Dendritic cell treated with granulocyte-macrophage colony-stimulating factor and Interleukin-4, amounts not matched to agents 40 ng/mL and 50 ng/mL, for 4 days (primary cell): Measurements from ENCODE around the gene FMNL3.

ENCODE experiments used
- H3K27ac Mint-ChIP-seq: one replicate; pipeline ENCODE4 v1.8.0; 2022; ENCODE audit warnings: mild to moderate bottlenecking, mixed read lengths
- H3K27me3 Mint-ChIP-seq: one replicate; pipeline ENCODE4 v1.8.0; 2022; ENCODE audit warnings: mild to moderate bottlenecking, mixed read lengths
- H3K36me3 Mint-ChIP-seq: one replicate; pipeline ENCODE4 v1.8.0; 2022; ENCODE audit warnings: low read depth, mixed read lengths
- H3K4me1 Mint-ChIP-seq: one replicate; pipeline ENCODE4 v1.8.0; 2022; ENCODE audit warnings: low read depth, mixed read lengths
- H3K4me3 Mint-ChIP-seq: one replicate; pipeline ENCODE4 v1.8.0; 2022; ENCODE audit warnings: mild to moderate bottlenecking, moderate library complexity, mixed read lengths
- H3K9me3 Mint-ChIP-seq: one replicate; pipeline ENCODE4 v1.8.0; 2022; ENCODE audit warnings: mixed read lengths
- intact Hi-C: fragments of 100-400 bp; cut with micrococcal nuclease; formaldehyde crosslinking; loops from one replicate; pipeline ENCODE4 v1.15.0; 2022

The FMNL3 gene

DNA sequence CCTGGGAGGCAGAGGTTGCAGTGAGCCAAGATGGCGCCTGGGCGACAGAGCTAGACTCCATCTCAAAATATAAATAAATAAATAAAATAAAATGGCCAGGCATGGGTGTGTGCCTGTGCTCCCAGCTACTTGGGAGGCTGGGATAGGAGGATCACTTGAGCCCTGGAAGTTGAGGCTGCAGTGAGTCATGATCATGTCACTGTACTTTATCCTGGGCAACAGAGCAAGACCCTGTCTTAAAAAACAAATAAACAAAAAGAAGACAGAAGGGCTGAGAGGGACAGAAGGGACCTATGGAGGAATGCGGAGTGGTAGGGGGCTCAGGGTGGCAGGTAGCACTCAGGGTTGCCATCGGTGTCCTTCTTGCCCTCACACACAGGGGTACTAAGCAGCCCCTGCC lies 43.0 kb downstream of the FMNL3 start:
- intact Hi-C loops, result loop anchor here (5.0 kb wide), 1 partner anchor 33 kb away; no protein-coding TSS in a partner anchor

DNA sequence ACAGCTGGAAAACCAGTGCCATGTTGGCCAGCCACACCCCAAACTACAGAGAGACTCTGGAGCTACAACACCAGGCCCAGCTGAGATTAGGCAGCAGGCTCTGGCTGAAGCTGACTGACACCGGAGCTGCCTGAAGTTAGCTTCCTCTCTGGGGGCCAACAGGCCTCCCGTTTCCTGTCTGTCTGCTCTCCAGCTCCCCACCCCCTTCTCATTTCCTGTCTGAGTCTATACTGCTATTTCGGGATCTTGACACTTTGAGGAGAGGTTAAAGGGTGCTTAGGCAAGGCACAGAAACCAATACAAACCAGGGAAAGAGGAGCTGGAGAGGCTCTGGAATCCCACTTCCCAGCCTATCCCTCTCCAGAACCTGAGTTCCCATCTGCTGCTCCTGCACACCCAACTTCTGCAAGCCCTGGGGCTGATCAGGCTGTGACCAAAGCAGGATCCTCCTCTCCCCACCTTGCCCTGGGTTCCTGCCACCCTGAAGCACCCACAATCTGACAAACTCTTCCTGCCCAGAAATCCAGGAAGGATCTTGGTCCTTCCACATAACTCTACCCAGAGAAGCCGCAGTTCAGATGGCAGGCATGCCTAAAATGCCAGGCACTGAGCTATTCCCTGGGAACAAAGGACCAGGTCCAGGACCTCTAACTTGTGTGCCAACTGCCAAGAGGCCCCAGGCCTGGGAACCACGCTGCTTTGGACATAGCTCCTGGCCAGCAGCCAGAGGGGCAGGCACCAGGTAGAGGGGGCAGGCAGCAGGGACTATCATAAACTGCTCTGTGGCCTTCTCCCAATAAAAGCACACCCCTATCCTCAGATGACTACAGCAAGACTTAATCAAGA lies 44.0 kb downstream of the FMNL3 start:
- intact Hi-C loops, result loop anchor here (5.0 kb wide), 1 partner anchor 34 kb away; no protein-coding TSS in a partner anchor
- Mint-ChIP-seq H3K27ac (peak overlapping the region; percentile 76), H3K36me3 (peaks cover 81% of the 10 kb centered on the region), H3K9me3 (no peaks in the 10 kb centered on the region), H3K27me3 (no peaks in the 10 kb centered on the region), H3K4me3 (peak overlapping the region; percentile 44), H3K4me1 (peaks cover 79% of the 10 kb centered on the region)

More for the DNA sequence above, 43.0 kb downstream of the FMNL3 start:
- no peak overlapping the region for H3K4me3 Mint-ChIP-seq
- H3K9me3 Mint-ChIP-seq, result no peaks in the 10 kb centered on the region
- no peaks in the 10 kb centered on the region for H3K27me3 Mint-ChIP-seq
- H3K36me3 Mint-ChIP-seq, result peaks cover 75% of the 10 kb centered on the region
- H3K27ac Mint-ChIP-seq, result peak overlapping the region; percentile 76
- H3K4me1 Mint-ChIP-seq, result peaks cover 82% of the 10 kb centered on the region

DNA sequence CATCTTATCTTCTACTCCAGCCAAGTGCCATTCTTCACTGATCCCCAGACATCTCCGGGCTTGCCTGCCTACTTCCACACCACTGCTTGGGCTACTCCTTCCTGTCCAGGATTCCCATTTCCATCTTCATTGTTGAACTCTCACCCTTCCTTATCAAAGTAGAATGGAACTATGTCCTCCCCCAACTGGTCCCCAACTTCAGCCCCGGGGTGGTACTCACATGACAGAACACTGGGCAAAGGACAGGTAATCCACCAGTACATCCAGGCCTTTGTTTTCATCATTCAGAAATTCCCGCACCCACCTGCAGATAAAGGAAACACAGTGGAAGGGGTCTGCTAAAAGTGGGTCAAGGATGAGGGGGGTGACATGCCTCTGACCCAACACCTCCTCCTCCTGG lies 45.5 kb downstream of the FMNL3 start:
- peak overlapping the region; percentile 76 for H3K27ac Mint-ChIP-seq
- H3K9me3 Mint-ChIP-seq, result no peaks in the 10 kb centered on the region
- H3K36me3 Mint-ChIP-seq, result peaks cover 84% of the 10 kb centered on the region
- intact Hi-C loops, result loop anchor here (5.0 kb wide), 1 partner anchor 36 kb away; no protein-coding TSS in a partner anchor
- H3K4me1 Mint-ChIP-seq, result peaks cover 73% of the 10 kb centered on the region
- no peaks in the 10 kb centered on the region for H3K27me3 Mint-ChIP-seq
- H3K4me3 Mint-ChIP-seq, result peak overlapping the region; percentile 7

DNA sequence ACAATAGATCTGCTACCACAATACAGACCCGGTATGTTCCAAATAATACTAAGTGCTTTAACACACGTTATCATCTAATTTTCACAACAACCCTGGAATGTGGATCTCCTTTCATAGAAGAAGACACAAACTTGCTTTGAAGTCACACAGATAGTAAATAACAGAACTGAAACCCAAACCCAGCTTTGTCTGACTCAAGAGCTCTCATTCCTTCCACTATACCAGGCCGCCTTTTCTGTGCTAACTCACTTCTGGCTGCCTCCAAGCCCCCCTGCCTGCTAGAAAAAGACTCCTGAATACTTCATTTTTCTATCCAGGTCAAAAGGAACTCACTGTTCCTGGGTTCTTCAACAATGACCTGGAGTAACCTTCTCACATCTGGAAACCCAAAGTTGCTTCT lies 46.0 kb downstream of the FMNL3 start:
- Mint-ChIP-seq H3K27ac (peak overlapping the region; percentile 76), H3K36me3 (peaks cover 84% of the 10 kb centered on the region), H3K4me3 (no peak overlapping the region), H3K4me1 (peaks cover 71% of the 10 kb centered on the region), H3K9me3 (no peaks in the 10 kb centered on the region), H3K27me3 (no peaks in the 10 kb centered on the region)
- intact Hi-C loops, result loop anchor here (5.0 kb wide), 1 partner anchor 36 kb away; no protein-coding TSS in a partner anchor

DNA sequence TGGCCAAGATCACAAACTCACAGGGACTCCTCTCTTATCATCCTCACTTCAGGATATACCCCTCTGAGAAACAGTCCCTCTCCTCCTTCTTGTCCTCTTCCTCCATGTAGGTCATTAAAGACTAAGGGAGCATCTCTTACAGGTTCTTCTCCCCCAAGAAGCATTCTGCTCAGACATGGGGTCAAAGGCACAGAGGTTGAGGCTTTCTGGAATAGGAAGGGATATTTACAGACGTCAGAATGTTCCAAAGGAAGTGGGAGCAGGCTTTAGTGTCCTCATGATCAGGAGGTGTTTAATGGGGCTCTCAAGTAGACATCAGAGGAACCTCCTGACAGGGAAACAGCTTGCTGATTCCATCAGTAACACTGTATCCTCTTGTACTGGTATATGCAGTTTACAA lies 47.5 kb downstream of the FMNL3 start:
- intact Hi-C loops, result loop anchor here (5.0 kb wide), 1 partner anchor 38 kb away; no protein-coding TSS in a partner anchor
- Mint-ChIP-seq H3K27ac (no peak overlapping the region), H3K4me1 (peaks cover 62% of the 10 kb centered on the region), H3K27me3 (no peaks in the 10 kb centered on the region), H3K9me3 (no peaks in the 10 kb centered on the region), H3K4me3 (no peak overlapping the region), H3K36me3 (peaks cover 84% of the 10 kb centered on the region)

DNA sequence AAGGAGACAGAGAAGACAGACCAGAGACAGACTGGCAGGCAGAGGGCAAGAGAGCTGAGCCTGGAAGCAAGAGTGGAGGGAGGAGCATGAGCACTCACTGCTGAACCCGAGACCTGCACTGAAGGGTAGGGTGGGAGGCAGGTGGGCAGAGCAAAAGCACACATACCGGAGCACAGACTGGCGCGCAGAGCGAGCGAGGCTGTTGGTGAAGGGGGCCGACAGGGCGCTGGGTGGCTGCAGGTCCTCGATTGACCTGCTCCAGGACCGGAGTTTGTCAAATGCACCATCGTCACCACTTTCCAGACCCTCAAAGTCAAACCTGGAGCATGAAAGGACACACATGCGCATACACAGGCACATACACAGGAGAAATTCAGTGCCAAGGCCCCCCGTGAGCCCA lies 48.9 kb downstream of the FMNL3 start:
- Mint-ChIP-seq H3K27me3 (no peaks in the 10 kb centered on the region), H3K9me3 (no peaks in the 10 kb centered on the region), H3K36me3 (peaks cover 90% of the 10 kb centered on the region)

DNA sequence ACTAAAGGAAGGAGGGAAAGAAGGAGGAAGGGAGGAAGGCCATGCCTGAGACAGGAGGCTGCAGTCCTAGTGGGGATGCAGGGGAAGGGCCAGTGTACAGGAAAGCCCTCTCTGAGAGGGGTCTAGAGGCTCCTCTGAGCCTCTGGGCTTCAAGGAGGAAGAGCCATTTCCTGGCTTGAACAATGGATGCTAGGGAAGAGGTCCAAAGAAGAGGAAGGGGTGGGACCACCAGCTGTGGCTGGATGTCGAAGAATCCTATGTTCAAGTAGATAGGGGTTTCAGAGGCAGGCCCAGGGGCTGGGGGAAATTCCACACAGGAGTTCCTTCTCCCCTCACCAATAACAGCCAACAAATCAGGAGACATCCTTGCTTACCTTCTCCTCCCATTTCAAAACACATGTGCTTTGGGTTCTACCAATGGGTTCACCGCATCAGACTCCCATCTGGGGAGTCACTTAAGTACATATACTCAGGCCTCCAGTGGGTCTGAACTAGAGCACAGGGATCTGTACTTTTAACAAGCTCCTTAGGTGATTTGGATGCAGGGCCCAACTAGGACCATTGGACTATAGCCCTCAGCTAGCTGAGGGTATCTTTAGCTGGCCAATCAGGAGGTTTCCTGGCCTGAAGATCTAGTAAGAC lies 51.5 kb downstream of the FMNL3 start:
- intact Hi-C loops, result no loop called here
- H3K4me1 Mint-ChIP-seq, result peaks cover 39% of the 10 kb centered on the region
- H3K27ac Mint-ChIP-seq, result no peak overlapping the region
- H3K27me3 Mint-ChIP-seq, result no peaks in the 10 kb centered on the region
- no peak overlapping the region for H3K4me3 Mint-ChIP-seq
- H3K36me3 Mint-ChIP-seq, result peaks cover 100% of the 10 kb centered on the region
- no peaks in the 10 kb centered on the region for H3K9me3 Mint-ChIP-seq

More for the DNA sequence above, 48.9 kb downstream of the FMNL3 start:
- H3K27ac Mint-ChIP-seq, result no peak overlapping the region
- H3K4me1 Mint-ChIP-seq, result peaks cover 61% of the 10 kb centered on the region
- intact Hi-C loops, result no loop called here
- H3K4me3 Mint-ChIP-seq, result no peak overlapping the region

DNA sequence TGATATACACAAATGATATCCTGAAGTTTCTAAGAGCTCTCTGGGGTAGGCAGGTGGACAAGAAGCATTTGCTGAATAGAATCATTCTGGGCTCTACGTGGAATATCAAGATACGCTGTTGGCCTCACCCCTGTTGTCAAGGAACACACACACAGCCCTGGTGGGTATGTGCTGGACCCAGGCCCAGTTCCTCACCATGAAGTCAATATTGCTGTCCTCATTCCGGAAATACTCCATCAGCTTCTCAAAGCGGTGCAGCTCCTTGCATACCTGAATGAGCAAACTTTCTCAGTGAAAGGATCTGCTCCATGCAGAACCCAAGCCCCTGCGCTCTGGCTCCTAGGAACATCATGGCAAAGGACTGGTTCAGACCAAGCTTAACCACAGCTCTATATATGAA lies 52.5 kb downstream of the FMNL3 start:
- no peaks in the 10 kb centered on the region for H3K9me3 Mint-ChIP-seq
- peaks cover 100% of the 10 kb centered on the region for H3K36me3 Mint-ChIP-seq
- no peak overlapping the region for H3K27ac Mint-ChIP-seq
- H3K27me3 Mint-ChIP-seq, result no peaks in the 10 kb centered on the region
- intact Hi-C loops, result no loop called here
- peaks cover 37% of the 10 kb centered on the region for H3K4me1 Mint-ChIP-seq
- no peak overlapping the region for H3K4me3 Mint-ChIP-seq

DNA sequence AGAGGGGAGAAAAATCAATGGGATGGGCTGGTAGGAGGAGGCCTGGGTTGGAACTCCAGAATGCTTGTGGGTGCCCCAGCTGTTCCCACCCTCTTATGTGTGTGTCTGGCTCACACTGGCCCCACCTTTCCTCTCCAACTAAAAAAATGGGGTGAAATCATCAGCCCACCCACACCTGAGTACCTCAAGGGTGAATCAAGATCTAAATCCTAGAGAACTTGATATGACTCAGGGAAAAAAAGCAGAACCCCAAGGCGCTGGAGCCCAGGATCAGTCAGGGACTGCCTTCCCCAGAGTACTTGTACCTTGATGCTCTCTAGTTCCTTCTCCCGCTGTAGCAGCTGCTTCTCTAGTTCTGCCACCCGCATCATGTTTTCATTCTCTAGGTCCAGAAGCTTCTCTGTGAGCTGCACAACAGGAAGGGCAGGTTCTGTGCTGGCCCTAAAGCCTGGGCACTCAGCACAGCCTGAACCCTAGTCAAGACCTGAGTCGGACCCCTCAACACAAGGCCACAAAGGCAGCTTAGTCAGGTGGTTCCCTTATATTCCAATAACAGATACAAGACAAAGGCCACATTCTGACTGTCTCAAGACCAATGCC lies 54.2 kb downstream of the FMNL3 start:
- no peak overlapping the region for H3K4me3 Mint-ChIP-seq
- H3K4me1 Mint-ChIP-seq, result peaks cover 49% of the 10 kb centered on the region
- no peak overlapping the region for H3K27ac Mint-ChIP-seq
- H3K27me3 Mint-ChIP-seq, result no peaks in the 10 kb centered on the region
- intact Hi-C loops, result no loop called here
- peaks cover 100% of the 10 kb centered on the region for H3K36me3 Mint-ChIP-seq
- H3K9me3 Mint-ChIP-seq, result no peaks in the 10 kb centered on the region

DNA sequence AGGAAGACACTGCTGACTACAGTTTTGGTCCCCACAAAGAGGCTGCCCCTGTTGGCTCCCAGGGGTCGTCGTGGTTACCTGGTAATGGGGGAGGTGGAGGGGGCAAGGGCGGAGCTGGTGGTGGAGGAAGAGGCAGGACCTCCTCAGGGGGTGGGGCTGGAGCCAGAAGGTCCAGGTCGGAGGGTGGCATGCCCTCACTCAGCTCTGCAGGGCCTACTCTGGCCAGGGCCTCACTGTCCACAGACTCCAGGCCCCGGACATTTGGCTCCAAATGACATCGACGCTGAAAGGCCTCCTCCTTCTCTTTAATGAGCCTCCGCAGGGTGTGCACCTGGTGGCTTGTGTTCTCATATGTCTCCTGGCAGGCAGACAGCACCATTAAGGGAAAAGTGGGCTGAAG lies 55.4 kb downstream of the FMNL3 start:
- H3K4me1 Mint-ChIP-seq, result peaks cover 44% of the 10 kb centered on the region
- H3K27me3 Mint-ChIP-seq, result no peaks in the 10 kb centered on the region
- H3K36me3 Mint-ChIP-seq, result peaks cover 100% of the 10 kb centered on the region
- H3K4me3 Mint-ChIP-seq, result no peak overlapping the region
- H3K9me3 Mint-ChIP-seq, result no peaks in the 10 kb centered on the region
- intact Hi-C loops, result no loop called here
- no peak overlapping the region for H3K27ac Mint-ChIP-seq

DNA sequence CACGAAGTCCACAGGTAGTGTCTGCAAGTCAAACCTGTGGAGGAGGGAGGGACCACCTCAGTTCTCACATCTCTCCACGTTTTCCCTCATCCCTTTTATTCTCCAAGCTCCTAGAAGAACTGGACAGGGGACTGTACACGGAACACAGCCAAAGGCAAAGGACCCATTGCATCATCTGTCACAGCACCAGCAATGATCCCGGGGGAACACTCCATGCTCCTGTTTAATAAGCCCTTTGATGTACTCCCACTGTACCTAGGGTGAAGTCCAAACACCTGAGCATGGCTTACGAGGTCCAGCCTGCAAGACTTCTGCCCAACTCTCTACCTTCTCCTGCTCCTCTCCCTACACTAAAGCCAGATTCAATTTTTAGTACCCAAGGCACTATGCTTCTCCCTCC lies 57.3 kb downstream of the FMNL3 start:
- Mint-ChIP-seq H3K9me3 (no peaks in the 10 kb centered on the region), H3K36me3 (peaks cover 100% of the 10 kb centered on the region), H3K27me3 (no peaks in the 10 kb centered on the region), H3K27ac (no peak overlapping the region), H3K4me1 (peaks cover 51% of the 10 kb centered on the region), H3K4me3 (no peak overlapping the region)
- intact Hi-C loops, result no loop called here

DNA sequence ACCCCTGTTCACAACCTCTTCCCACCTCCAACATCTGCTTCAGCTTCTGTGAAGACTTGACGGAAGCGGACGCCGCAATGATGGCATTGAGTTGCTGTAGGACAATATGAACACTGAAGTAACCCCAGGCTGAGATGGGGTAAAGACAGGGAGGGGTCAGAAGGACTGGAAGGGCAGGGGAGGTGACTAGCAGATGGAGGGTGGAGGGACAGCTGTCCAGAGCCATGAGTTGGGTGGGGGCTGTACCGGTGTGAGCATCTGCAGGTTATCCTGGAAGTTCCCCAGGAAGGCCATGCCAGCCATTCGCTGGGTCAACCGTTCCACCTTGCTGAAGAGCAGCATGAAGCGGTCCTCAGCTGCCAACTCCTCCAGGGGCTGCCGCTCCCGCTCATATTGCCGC lies 57.8 kb downstream of the FMNL3 start:
- no peaks in the 10 kb centered on the region for H3K9me3 Mint-ChIP-seq
- peaks cover 53% of the 10 kb centered on the region for H3K4me1 Mint-ChIP-seq
- no peak overlapping the region for H3K4me3 Mint-ChIP-seq
- no peaks in the 10 kb centered on the region for H3K27me3 Mint-ChIP-seq
- intact Hi-C loops, result no loop called here
- peaks cover 100% of the 10 kb centered on the region for H3K36me3 Mint-ChIP-seq
- no peak overlapping the region for H3K27ac Mint-ChIP-seq

DNA sequence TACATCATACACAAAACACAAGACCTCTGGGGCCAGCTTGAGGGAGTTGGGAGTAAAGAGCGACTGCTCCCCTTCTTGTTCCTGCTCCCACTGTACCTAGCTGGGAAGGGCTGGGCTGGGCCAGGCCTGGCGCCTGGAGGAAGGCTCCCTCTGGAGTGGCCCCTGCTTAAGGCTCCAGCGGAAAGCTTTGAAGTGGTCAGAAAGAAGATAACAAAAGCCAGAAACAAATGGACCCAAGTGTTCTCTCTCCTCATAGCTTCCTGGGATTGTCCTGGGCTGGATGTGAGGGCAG lies 58.5 kb downstream of the FMNL3 start:
- H3K27ac Mint-ChIP-seq, result no peak overlapping the region

More for the DNA sequence above, 58.5 kb downstream of the FMNL3 start:
- no peak overlapping the region for H3K4me3 Mint-ChIP-seq
- no peaks in the 10 kb centered on the region for H3K9me3 Mint-ChIP-seq
- peaks cover 100% of the 10 kb centered on the region for H3K36me3 Mint-ChIP-seq
- intact Hi-C loops, result no loop called here
- H3K27me3 Mint-ChIP-seq, result no peaks in the 10 kb centered on the region
- H3K4me1 Mint-ChIP-seq, result peaks cover 48% of the 10 kb centered on the region
